ENCODE results near the gene ADAMTS8. TPM values are rescaled to one million over a fixed set of nuclear protein-coding genes. Genes with fewer than 3 reads are reported as not detected.

ADAMTS8 gene
- total RNA-seq, 3 donors from 2014 or later (not counting 1 experiment from before 2014, with no cell fraction given) = not detected

GRCh38 chr11:130457623-130458409 is 29.4 kb upstream of the ADAMTS8 start:
- Mint-ChIP-seq H3K4me1 (no peaks in the 10 kb centered on the region), H3K27me3 (ENCODE audit: low read depth in 2 of 2) (peaks cover 12 to 32% of the 10 kb centered on the region in 2 donors), H3K4me3 (no peak overlapping the region), H3K36me3 (no peaks in the 10 kb centered on the region), H3K27ac (no peak overlapping the region), H3K9me3 (no peaks in the 10 kb centered on the region)
- no peak for ATAC-seq
- no peak overlapping the region for H3K4me3 ChIP-seq (ENCODE audit: low read length)
- no peak overlapping the region for H3K27ac ChIP-seq (ENCODE audit: low read length)
- no peak for TF ChIP-seq CTCF (IDR thresholded peaks at IDR 0.05)
- H3K9me3 ChIP-seq (ENCODE audit: control insufficient read depth, insufficient read depth, low read length) = no peaks in the 10 kb centered on the region
- no peaks in the 10 kb centered on the region for H3K27me3 ChIP-seq (ENCODE audit: control insufficient read depth, insufficient read depth, low read length)
- DNase-seq = no peak
- no peaks in the 10 kb centered on the region for H3K4me1 ChIP-seq (ENCODE audit: control insufficient read depth, insufficient read depth, low read length)
- intact Hi-C loops (cut with micrococcal nuclease) = no loop called here
- WGBS (ENCODE audit: insufficient coverage) = 91% methylated on average over 20 of the region's 20 CpGs
- no peaks in the 10 kb centered on the region for H3K36me3 ChIP-seq (ENCODE audit: control insufficient read depth, insufficient read depth, low read length)

- peaks cover 16 to 40% of the 10 kb centered on the region in 2 donors for H3K27me3 Mint-ChIP-seq (ENCODE audit: low read depth in 2 of 2)
- 85% methylated on average over 3 of the region's 3 CpGs for WGBS (ENCODE audit: insufficient coverage)
Measured at GRCh38 chr11:130456286-130456685, 27.9 kb upstream of the ADAMTS8 start.

GRCh38 chr11:130455483-130456127 is 27.2 kb upstream of the ADAMTS8 start:
- H3K4me3 Mint-ChIP-seq = no peak overlapping the region
- ATAC-seq (no peak), DNase-seq (no peak)
- Histone ChIP-seq H3K4me3 (ENCODE audit: low read length) (no peak overlapping the region), H3K4me1 (ENCODE audit: control insufficient read depth, insufficient read depth, low read length) (no peaks in the 10 kb centered on the region), H3K27me3 (ENCODE audit: control insufficient read depth, insufficient read depth, low read length) (no peaks in the 10 kb centered on the region), H3K9me3 (ENCODE audit: control insufficient read depth, insufficient read depth, low read length) (no peaks in the 10 kb centered on the region), H3K27ac (ENCODE audit: low read length) (no peak overlapping the region), H3K36me3 (ENCODE audit: control insufficient read depth, insufficient read depth, low read length) (no peaks in the 10 kb centered on the region)
- H3K36me3 Mint-ChIP-seq = no peaks in the 10 kb centered on the region
- TF ChIP-seq CTCF (IDR thresholded peaks at IDR 0.05) = no peak
- peaks cover 14 to 47% of the 10 kb centered on the region in 2 donors for H3K27me3 Mint-ChIP-seq (ENCODE audit: low read depth in 2 of 2)
- no peak overlapping the region for H3K27ac Mint-ChIP-seq
- no peaks in the 10 kb centered on the region for H3K4me1 Mint-ChIP-seq
- intact Hi-C loops (cut with micrococcal nuclease) = no loop called here
- 89% methylated on average over 15 of the region's 15 CpGs for WGBS (ENCODE audit: insufficient coverage)
- no peaks in the 10 kb centered on the region for H3K9me3 Mint-ChIP-seq

More at GRCh38 chr11:130456286-130456685, 27.9 kb upstream of the ADAMTS8 start:
- H3K4me1 Mint-ChIP-seq = no peaks in the 10 kb centered on the region
- no peaks in the 10 kb centered on the region for H3K36me3 Mint-ChIP-seq
- intact Hi-C loops (cut with micrococcal nuclease) = no loop called here
- H3K36me3 ChIP-seq (ENCODE audit: control insufficient read depth, insufficient read depth, low read length) = no peaks in the 10 kb centered on the region
- no peaks in the 10 kb centered on the region for H3K9me3 Mint-ChIP-seq
- no peak overlapping the region for H3K4me3 ChIP-seq (ENCODE audit: low read length)
- no peaks in the 10 kb centered on the region for H3K9me3 ChIP-seq (ENCODE audit: control insufficient read depth, insufficient read depth, low read length)
- no peak for TF ChIP-seq CTCF (IDR thresholded peaks at IDR 0.05)
- H3K4me3 Mint-ChIP-seq = no peak overlapping the region
- H3K4me1 ChIP-seq (ENCODE audit: control insufficient read depth, insufficient read depth, low read length) = no peaks in the 10 kb centered on the region
- no peak overlapping the region for H3K27ac Mint-ChIP-seq
- H3K27me3 ChIP-seq (ENCODE audit: control insufficient read depth, insufficient read depth, low read length) = no peaks in the 10 kb centered on the region
- H3K27ac ChIP-seq (ENCODE audit: low read length) = no peak overlapping the region
- DNase-seq (no peak), ATAC-seq (no peak)

Measured in natural killer cell (primary cell).